Liver (tissue), 3 donors: Measurements from ENCODE around the gene ISOC1.

Experiments
- CTCF ChIP-seq: fragments of 150-350 bp; IDR thresholded peaks from 2 replicates; pipeline ENCODE4 v1.5.1; 2017; ENCODE audit warnings: improper control_type of control experiment, low read depth, low read length; ENCODE audit not compliant: missing input control
- EGR1 ChIP-seq, 2 donors: IDR thresholded peaks; 2 replicates each; pipeline ENCODE4 v1.6.1; 2016 to 2018; ENCODE audit warnings: antibody characterized with exemption in 2 of 2, low read depth in 2 of 2
- GABPA ChIP-seq, 2 donors: IDR thresholded peaks in 1 of 2; conservative IDR thresholded peaks in 1 of 2; 2 replicates each; pipeline ENCODE4 v1.6.1; 2016; ENCODE audit warnings: antibody characterized with exemption in 2 of 2, mild to moderate bottlenecking in 1 of 2, moderate library complexity in 1 of 2
- MAX ChIP-seq: IDR thresholded peaks from 2 replicates; pipeline ENCODE4 v1.6.1; 2016; ENCODE audit warnings: antibody characterized with exemption
- REST ChIP-seq: IDR thresholded peaks from 2 replicates; pipeline ENCODE4 v1.6.1; 2016; ENCODE audit warnings: antibody characterized with exemption, mild to moderate bottlenecking
- TAF1 ChIP-seq: conservative IDR thresholded peaks from 2 replicates; pipeline ENCODE4 v1.6.1; 2016; ENCODE audit warnings: antibody characterized with exemption, mild to moderate bottlenecking
- YY1 ChIP-seq: IDR thresholded peaks from 2 replicates; pipeline ENCODE4 v1.6.1; 2016; ENCODE audit warnings: antibody characterized with exemption, mild to moderate bottlenecking
- ZBTB33 ChIP-seq: IDR thresholded peaks from 2 replicates; pipeline ENCODE4 v1.6.1; 2016; ENCODE audit warnings: antibody characterized with exemption
- donor health status: healthy.
- donor health status: healthy.

- TF ChIP-seq CTCF (no peak), MAX (no peak), TAF1 (no peak), REST (no peak), ZBTB33 (no peak), YY1 (no peak), EGR1 (IDR thresholded peaks at IDR 0.05; ENCODE audit: low read depth in 2 of 2) (no peak), GABPA (IDR thresholded peaks at IDR 0.05 in 1 of 2, conservative IDR thresholded peaks at IDR 0.05 in 1 of 2) (no peak)
Measured at GRCh38 chr5:129161830-129162229, 67.3 kb downstream of the ISOC1 start.
